ENCODE results near the gene COL5A1. TPM values are rescaled to one million over a fixed set of nuclear protein-coding genes. Genes with fewer than 3 reads are reported as not detected.

The COL5A1 gene
- total RNA-seq, 2 donors from 2014 or later, result 127 to 129 TPM

DNA sequence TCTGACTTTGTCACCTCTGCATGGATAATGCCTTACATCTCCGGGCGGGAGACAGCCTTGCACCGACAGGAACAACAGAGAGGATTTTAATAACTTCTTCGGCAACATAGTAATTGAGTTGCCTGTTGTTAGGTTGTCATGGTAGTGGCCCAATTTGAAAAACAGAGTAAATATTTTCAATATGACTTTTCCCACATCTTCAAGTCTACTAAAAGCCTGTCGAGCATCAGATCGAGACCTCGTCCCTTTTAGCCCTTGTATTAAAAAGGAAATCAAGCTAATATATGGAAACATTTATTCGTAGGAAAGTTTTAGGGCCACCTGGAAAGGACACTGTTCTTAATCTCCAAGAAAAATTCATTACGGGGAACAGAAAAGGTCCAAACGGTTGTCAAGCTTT is 168.2 kb downstream of the COL5A1 start:
- TF ChIP-seq, protein P1, sequence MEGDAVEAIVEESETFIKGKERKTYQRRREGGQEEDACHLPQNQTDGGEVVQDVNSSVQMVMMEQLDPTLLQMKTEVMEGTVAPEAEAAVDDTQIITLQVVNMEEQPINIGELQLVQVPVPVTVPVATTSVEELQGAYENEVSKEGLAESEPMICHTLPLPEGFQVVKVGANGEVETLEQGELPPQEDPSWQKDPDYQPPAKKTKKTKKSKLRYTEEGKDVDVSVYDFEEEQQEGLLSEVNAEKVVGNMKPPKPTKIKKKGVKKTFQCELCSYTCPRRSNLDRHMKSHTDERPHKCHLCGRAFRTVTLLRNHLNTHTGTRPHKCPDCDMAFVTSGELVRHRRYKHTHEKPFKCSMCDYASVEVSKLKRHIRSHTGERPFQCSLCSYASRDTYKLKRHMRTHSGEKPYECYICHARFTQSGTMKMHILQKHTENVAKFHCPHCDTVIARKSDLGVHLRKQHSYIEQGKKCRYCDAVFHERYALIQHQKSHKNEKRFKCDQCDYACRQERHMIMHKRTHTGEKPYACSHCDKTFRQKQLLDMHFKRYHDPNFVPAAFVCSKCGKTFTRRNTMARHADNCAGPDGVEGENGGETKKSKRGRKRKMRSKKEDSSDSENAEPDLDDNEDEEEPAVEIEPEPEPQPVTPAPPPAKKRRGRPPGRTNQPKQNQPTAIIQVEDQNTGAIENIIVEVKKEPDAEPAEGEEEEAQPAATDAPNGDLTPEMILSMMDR (IDR thresholded peaks at IDR 0.05), result no peak
- Histone ChIP-seq H3K4me3 (no peak overlapping the region), H3K27ac (no peak overlapping the region), H3K9me3 (no peaks in the 10 kb centered on the region), H3K36me3 (peaks cover 44% of the 10 kb centered on the region), H3K4me1 (ENCODE audit: control insufficient read depth in 1 of 2, low read depth in 2 of 2) (peaks cover 2 to 21% of the 10 kb centered on the region in 2 donors), H3K27me3 (replicated peaks; ENCODE audit: insufficient read depth) (no peaks in the 10 kb centered on the region)
- ATAC-seq (ENCODE audit: insufficient number of reproducible peaks, low FRiP score, low read depth) (no peak), DNase-seq (ENCODE audit: low spot score) (no peak)

DNA sequence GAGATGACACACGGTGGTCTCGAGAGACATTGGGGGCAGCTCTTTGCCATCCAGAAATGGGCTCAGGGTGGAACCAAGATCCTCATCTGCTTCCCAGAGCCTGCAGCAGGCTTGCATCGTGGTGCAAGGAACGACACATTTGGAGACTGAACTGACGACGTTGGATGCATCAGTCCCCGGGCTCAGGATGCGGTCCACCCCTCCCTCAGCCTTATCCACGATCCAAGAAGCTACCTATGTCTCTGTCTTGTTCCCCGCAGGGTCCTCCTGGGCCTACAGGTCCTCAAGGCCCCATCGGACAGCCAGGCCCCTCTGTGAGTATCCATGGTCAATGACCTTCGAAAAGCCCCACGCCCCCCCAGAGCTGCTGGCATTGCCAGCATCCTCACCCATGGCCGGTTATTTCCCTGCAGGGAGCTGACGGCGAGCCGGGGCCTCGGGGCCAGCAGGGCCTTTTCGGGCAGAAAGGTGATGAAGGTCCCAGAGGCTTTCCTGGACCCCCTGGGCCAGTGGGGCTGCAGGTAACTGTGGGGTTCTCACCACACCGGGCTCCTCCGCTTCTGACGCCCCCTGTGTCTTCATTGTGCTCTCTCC is 169.6 kb downstream of the COL5A1 start:
- H3K27me3 ChIP-seq (replicated peaks; ENCODE audit: insufficient read depth), result no peaks in the 10 kb centered on the region
- H3K4me1 ChIP-seq (ENCODE audit: control insufficient read depth in 1 of 2, low read depth in 2 of 2), result peaks cover 2 to 21% of the 10 kb centered on the region in 2 donors
- no peaks in the 10 kb centered on the region for H3K9me3 ChIP-seq
- H3K36me3 ChIP-seq, result peaks cover 48% of the 10 kb centered on the region
- TF ChIP-seq, protein P1 (IDR thresholded peaks at IDR 0.05), result no peak
- no peak for DNase-seq (ENCODE audit: low spot score)
- no peak overlapping the region for H3K4me3 ChIP-seq
- H3K27ac ChIP-seq, result no peak overlapping the region
- ATAC-seq (ENCODE audit: insufficient number of reproducible peaks, low FRiP score, low read depth), result no peak

- DNase-seq (ENCODE audit: low spot score) (no peak), ATAC-seq (ENCODE audit: insufficient number of reproducible peaks, low FRiP score, low read depth) (no peak)
- Histone ChIP-seq H3K27ac (no peak overlapping the region), H3K9me3 (no peaks in the 10 kb centered on the region), H3K4me1 (ENCODE audit: control insufficient read depth in 1 of 2, low read depth in 2 of 2) (peaks cover 2 to 17% of the 10 kb centered on the region in 2 donors), H3K36me3 (peaks cover 54% of the 10 kb centered on the region), H3K4me3 (no peak overlapping the region), H3K27me3 (replicated peaks; ENCODE audit: insufficient read depth) (no peaks in the 10 kb centered on the region)
- TF ChIP-seq, protein P1 (IDR thresholded peaks at IDR 0.05), result no peak
Observed at GRCh38 chr9:134811673-134812342, 170.2 kb downstream of the COL5A1 start.

- Histone ChIP-seq H3K27me3 (replicated peaks; ENCODE audit: insufficient read depth) (no peaks in the 10 kb centered on the region), H3K4me3 (no peak overlapping the region), H3K27ac (no peak overlapping the region), H3K36me3 (peaks cover 59% of the 10 kb centered on the region), H3K9me3 (no peaks in the 10 kb centered on the region), H3K4me1 (ENCODE audit: control insufficient read depth in 1 of 2, low read depth in 2 of 2) (peaks cover 2 to 12% of the 10 kb centered on the region in 2 donors)
- no peak for ATAC-seq (ENCODE audit: insufficient number of reproducible peaks, low FRiP score, low read depth)
- DNase-seq (ENCODE audit: low spot score), result no peak
- TF ChIP-seq, protein P1 (IDR thresholded peaks at IDR 0.05), result no peak
Observed at GRCh38 chr9:134812343-134812673, 170.7 kb downstream of the COL5A1 start.

- H3K36me3 ChIP-seq, result peaks cover 75% of the 10 kb centered on the region
- TF ChIP-seq, protein P1 (IDR thresholded peaks at IDR 0.05), result no peak
- no peak overlapping the region for H3K4me3 ChIP-seq
- ATAC-seq (ENCODE audit: insufficient number of reproducible peaks, low FRiP score, low read depth), result no peak
- no peaks in the 10 kb centered on the region for H3K4me1 ChIP-seq (ENCODE audit: control insufficient read depth in 1 of 2, low read depth in 2 of 2)
- H3K27me3 ChIP-seq (replicated peaks; ENCODE audit: insufficient read depth), result no peaks in the 10 kb centered on the region
- no peak for DNase-seq (ENCODE audit: low spot score)
- no peaks in the 10 kb centered on the region for H3K9me3 ChIP-seq
- H3K27ac ChIP-seq, result no peak overlapping the region
Observed at GRCh38 chr9:134813841-134814240, 172.2 kb downstream of the COL5A1 start.
